Upper lobe of right lung (tissue), 1 donor: ENCODE data around the gene GPR55. TPM values are rescaled to one million over a fixed set of nuclear protein-coding genes. Genes with fewer than 3 reads are reported as not detected.

Source experiments
- ATAC-seq: fragments of 200-7000 bp; cut with Tn5 transposase; one replicate; pipeline ENCODE4 v1.9.1; 2020; ENCODE audit warnings: mild to moderate bottlenecking, moderate library complexity
- DNase-seq: peaks from one replicate; pipeline ENCODE4 v3.0.0-alpha.2; 2020
- H3K27ac ChIP-seq: fragments of 200-600 bp; one replicate; pipeline ENCODE4 v1.8.0; 2022
- H3K27me3 ChIP-seq: fragments of 200-600 bp; one replicate; pipeline ENCODE4 v1.8.0; 2022; ENCODE audit warnings: mild to moderate bottlenecking
- H3K36me3 ChIP-seq: fragments of 200-600 bp; one replicate; pipeline ENCODE4 v1.8.0; 2022
- H3K4me1 ChIP-seq: fragments of 200-600 bp; one replicate; pipeline ENCODE4 v1.8.0; 2022
- H3K4me3 ChIP-seq: fragments of 200-600 bp; one replicate; pipeline ENCODE4 v1.8.0; 2022; ENCODE audit warnings: mild to moderate bottlenecking
- H3K9me3 ChIP-seq: fragments of 200-600 bp; one replicate; pipeline ENCODE4 v1.8.0; 2022
- CTCF ChIP-seq: fragments of 200-600 bp; IDR thresholded peaks from one replicate; pipeline ENCODE4 v1.8.0; 2022; ENCODE audit warnings: antibody characterized with exemption
- intact Hi-C: fragments of 100-400 bp; cut with DNase I; formaldehyde crosslinking; loops from one replicate; pipeline ENCODE4 v1.11.0; 2022
- total RNA-seq: library from RNA; stranded (reverse); fragmentation: NEBNext Ultra II Directional; extraction: Animal tissue kit (Norgen Biotek cat#: 25700); gene quantifications from one replicate; pipeline ENCODE4 v1.2.1, GENCODE V29; 2021
- donor health status: DM: no; HTN: yes; CAD: no; lungs with severe emphysema.

GPR55 gene
- total RNA-seq, 1 donor from 2014 or later: 1.2 TPM

- no peak for TF ChIP-seq CTCF
- ATAC-seq: no peak
- no peaks in the 10 kb centered on the region for H3K27me3 ChIP-seq
- H3K9me3 ChIP-seq: no peaks in the 10 kb centered on the region
- no peak overlapping the region for H3K27ac ChIP-seq
- H3K4me1 ChIP-seq: no peaks in the 10 kb centered on the region
- H3K4me3 ChIP-seq: no peak overlapping the region
- no peak for DNase-seq
- H3K36me3 ChIP-seq: no peaks in the 10 kb centered on the region
- intact Hi-C loops: no loop called here
Measured at GRCh38 chr2:230942371-230942770, 17.3 kb upstream of the GPR55 start.

GRCh38 chr2:230941202-230942180, 16.4 kb upstream of the GPR55 start:
- no peak overlapping the region for H3K4me3 ChIP-seq
- ATAC-seq: no peak
- H3K27ac ChIP-seq: no peak overlapping the region
- no peaks in the 10 kb centered on the region for H3K4me1 ChIP-seq
- no peak for DNase-seq
- H3K27me3 ChIP-seq: no peaks in the 10 kb centered on the region
- intact Hi-C loops: no loop called here
- TF ChIP-seq CTCF: no peak
- no peaks in the 10 kb centered on the region for H3K36me3 ChIP-seq
- no peaks in the 10 kb centered on the region for H3K9me3 ChIP-seq

GRCh38 chr2:230940471-230940815, 15.4 kb upstream of the GPR55 start:
- no peak for DNase-seq
- Histone ChIP-seq H3K4me1 (no peaks in the 10 kb centered on the region), H3K36me3 (no peaks in the 10 kb centered on the region), H3K27ac (no peak overlapping the region), H3K9me3 (no peaks in the 10 kb centered on the region), H3K27me3 (no peaks in the 10 kb centered on the region), H3K4me3 (no peak overlapping the region)
- intact Hi-C loops: no loop called here
- no peak for TF ChIP-seq CTCF
- no peak for ATAC-seq

- Histone ChIP-seq H3K4me3 (no peak overlapping the region), H3K27ac (no peak overlapping the region), H3K4me1 (no peaks in the 10 kb centered on the region), H3K36me3 (no peaks in the 10 kb centered on the region), H3K9me3 (no peaks in the 10 kb centered on the region), H3K27me3 (no peaks in the 10 kb centered on the region)
- no peak for DNase-seq
- ATAC-seq: no peak
- TF ChIP-seq CTCF: no peak
- intact Hi-C loops: no loop called here
Measured at GRCh38 chr2:230939691-230940470, 14.8 kb upstream of the GPR55 start.

GRCh38 chr2:230939066-230939591, 14.1 kb upstream of the GPR55 start:
- intact Hi-C loops: no loop called here
- Histone ChIP-seq H3K4me1 (no peaks in the 10 kb centered on the region), H3K36me3 (no peaks in the 10 kb centered on the region), H3K4me3 (no peak overlapping the region), H3K27ac (no peak overlapping the region), H3K9me3 (no peaks in the 10 kb centered on the region), H3K27me3 (no peaks in the 10 kb centered on the region)
- no peak for TF ChIP-seq CTCF
- DNase-seq (no peak), ATAC-seq (no peak)
